SK-N-SH (cell line): ENCODE results near the gene ZNF688. TPM values are rescaled to one million over a fixed set of nuclear protein-coding genes. Genes with fewer than 3 reads are reported as not detected.

Experiments
- CTCF ChIA-PET: fragments of 300-600, 350-600 bp; formaldehyde crosslinking; extraction: SDS; loops from one replicate; lab custom pipeline; 2021; lab: Yijun Ruan, JAX
- POLR2A ChIA-PET: fragments of 350-600 bp; sonication (Branson Sonifier 250); formaldehyde crosslinking; extraction: SDS; loops from one replicate; lab custom pipeline; 2020; ENCODE audit warnings: antibody characterized with exemption, inconsistent platforms; lab: Yijun Ruan, JAX
- DNase-seq: peaks from one replicate; pipeline ENCODE4 v3.0.0; 2012
- H2AFZ ChIP-seq: fragments of 200-600 bp; sonication (generic); 2 replicates; pipeline ENCODE4 v1.8.1; 2016; ENCODE audit warnings: antibody characterized with exemption, mild to moderate bottlenecking, low read depth
- H3F3A ChIP-seq: fragments of 200-600 bp; sonication (generic); replicated peaks from 2 replicates; pipeline ENCODE3; 2016; ENCODE audit warnings: antibody characterized with exemption, mild to moderate bottlenecking; ENCODE audit not compliant: insufficient read depth
- H3K27ac ChIP-seq, 2 experiments: fragments of 200-500 bp in 1 of 2; fragments of 200-600 bp in 1 of 2; sonication (Bioruptor generic) in 1 of 2; sonication (generic), shearing (Covaris generic) in 1 of 2; 2 replicates each; pipeline versions ENCODE4 v1.5.1 to v1.6.1; 2014 to 2016; ENCODE audit warnings: low read depth in 2 of 2, inconsistent platforms in 1 of 2, low read length in 1 of 2, mild to moderate bottlenecking in 1 of 2, mixed read lengths in 1 of 2
- H3K27me3 ChIP-seq: fragments of 200-600 bp; sonication (generic), shearing (Covaris generic); 2 replicates; pipeline ENCODE4 v1.6.1; 2016; ENCODE audit warnings: mixed run types; ENCODE audit not compliant: insufficient read depth
- H3K36me3 ChIP-seq, 2 experiments: fragments of 200-500 bp in 1 of 2; fragments of 200-600 bp in 1 of 2; sonication (Bioruptor generic) in 1 of 2; sonication (generic) in 1 of 2; replicated peaks in 1 of 2; 2 replicates each; pipeline versions ENCODE3 to v1.5.1; 2014 to 2016; ENCODE audit warnings: low read length in 1 of 2, mild to moderate bottlenecking in 1 of 2; ENCODE audit not compliant: insufficient read depth in 2 of 2, control insufficient read depth in 1 of 2
- H3K4me1 ChIP-seq, 2 experiments: fragments of 200-500 bp in 1 of 2; fragments of 200-600 bp in 1 of 2; sonication (Bioruptor generic) in 1 of 2; sonication (generic), shearing (Covaris generic) in 1 of 2; 2 replicates each; pipeline versions ENCODE4 v1.5.1 to v1.6.1; 2014 to 2016; ENCODE audit warnings: low read depth in 1 of 2, low read length in 1 of 2, mixed run types in 1 of 2; ENCODE audit not compliant: insufficient read depth in 2 of 2, control insufficient read depth in 1 of 2
- H3K4me2 ChIP-seq: fragments of 200-600 bp; sonication (generic), shearing (Covaris generic); 2 replicates; pipeline ENCODE4 v1.6.1; 2017; ENCODE audit warnings: mixed run types
- H3K4me3 ChIP-seq, 2 experiments: fragments of 200-500 bp in 1 of 2; fragments of 200-600 bp in 1 of 2; sonication (Bioruptor generic) in 1 of 2; sonication (generic), shearing (Covaris generic) in 1 of 2; 2 replicates each; pipeline versions ENCODE4 v1.5.1 to v1.8.1; 2014 to 2016; ENCODE audit warnings: low read depth in 2 of 2, inconsistent platforms in 1 of 2, low read length in 1 of 2, mild to moderate bottlenecking in 1 of 2, mixed read lengths in 1 of 2, moderate library complexity in 1 of 2
- H3K79me2 ChIP-seq: fragments of 200-600 bp; sonication (generic); 2 replicates; pipeline ENCODE4 v1.8.1; 2017; ENCODE audit warnings: mild to moderate bottlenecking; ENCODE audit not compliant: insufficient read depth
- H3K9ac ChIP-seq: fragments of 200-600 bp; sonication (generic); 2 replicates; pipeline ENCODE4 v1.6.1; 2017; ENCODE audit warnings: mixed run types
- H3K9me2 ChIP-seq: fragments of 200-600 bp; sonication (generic); 2 replicates; pipeline ENCODE4 v1.6.1; 2017; ENCODE audit warnings: mixed run types
- H3K9me3 ChIP-seq: fragments of 200-600 bp; sonication (generic); 2 replicates; pipeline ENCODE4 v1.6.1; 2017; ENCODE audit warnings: mixed run types, mild to moderate bottlenecking, moderate library complexity
- H4K20me1 ChIP-seq: fragments of 200-600 bp; sonication (generic); 2 replicates; pipeline ENCODE4 v1.6.1; 2017; ENCODE audit warnings: mild to moderate bottlenecking, mixed run types; ENCODE audit not compliant: insufficient read depth
- CHD2 ChIP-seq: fragments of 150-350 bp; IDR thresholded peaks from 2 replicates; pipeline ENCODE4 v1.6.1; 2018; ENCODE audit warnings: low read length; ENCODE audit not compliant: partially characterized antibody
- FOSL2 ChIP-seq: IDR thresholded peaks from 2 replicates; pipeline ENCODE4 v1.4.0; 2012; ENCODE audit warnings: low read depth, mild to moderate bottlenecking, moderate library complexity, borderline replicate concordance
- GATA2 ChIP-seq: sonication (generic); formaldehyde crosslinking; IDR thresholded peaks from 2 replicates; pipeline ENCODE4 v1.5.0; 2020; ENCODE audit warnings: mild to moderate bottlenecking, missing genetic modification reagents
- JUND ChIP-seq: IDR thresholded peaks from 2 replicates; pipeline ENCODE4 v1.4.0; 2012
- MEF2A ChIP-seq: IDR thresholded peaks from 2 replicates; pipeline ENCODE4 v1.4.0; 2012; ENCODE audit warnings: low read depth, borderline replicate concordance
- NRF1 ChIP-seq: IDR thresholded peaks from 2 replicates; pipeline ENCODE4 v1.6.1; 2012; ENCODE audit warnings: low read depth, mild to moderate bottlenecking, low read length
- RAD21 ChIP-seq: IDR thresholded peaks from 2 replicates; pipeline ENCODE4 v1.6.1; 2012; ENCODE audit warnings: mild to moderate bottlenecking, low read length
- RFX5 ChIP-seq: IDR thresholded peaks from 2 replicates; pipeline ENCODE4 v1.6.1; 2012; ENCODE audit warnings: mild to moderate bottlenecking, improper control_type of control experiment, low read length
- SIN3A ChIP-seq: IDR thresholded peaks from 2 replicates; pipeline ENCODE4 v1.6.1; 2012; ENCODE audit warnings: low read depth, mild to moderate bottlenecking, low read length, moderate library complexity, borderline replicate concordance
- SMC3 ChIP-seq: IDR thresholded peaks from 2 replicates; pipeline ENCODE4 v1.6.1; 2012; ENCODE audit warnings: low read depth, low read length, improper control_type of control experiment
- TAF1 ChIP-seq: IDR thresholded peaks from 2 replicates; pipeline ENCODE4 v1.6.1; 2012; ENCODE audit warnings: low read depth, mild to moderate bottlenecking, low read length, moderate library complexity, borderline replicate concordance
- TCF12 ChIP-seq: IDR thresholded peaks from 2 replicates; pipeline ENCODE4 v1.4.0; 2012
- TEAD4 ChIP-seq: IDR thresholded peaks from 2 replicates; pipeline ENCODE4 v1.4.0; 2012; ENCODE audit warnings: mild to moderate bottlenecking, borderline replicate concordance; ENCODE audit not compliant: insufficient read depth
- WGBS: methylation state at CpG from one replicate; pipeline ENCODE4 v1.1.6; 2017; ENCODE audit warnings: low lambda C conversion rate; 5-methylcytosine and 5-hydroxymethylcytosine counted together
- polyA plus RNA-seq, 3 experiments: library from polyadenylated mRNA; depleted of rRNA; stranded (reverse); fragments of >200 nt; gene quantifications; 2 replicates each; pipeline ENCODE4 v1.2.3, GENCODE V29; 2012
- TF ChIP-seq, protein P1 (sequence below): IDR thresholded peaks from 2 replicates; pipeline ENCODE4 v1.6.1; 2012; ENCODE audit warnings: mild to moderate bottlenecking, low read depth, low read length, moderate library complexity
- TF ChIP-seq, protein P2 (sequence below): IDR thresholded peaks from 2 replicates; pipeline ENCODE4 v1.4.0; 2012; ENCODE audit warnings: low read depth, borderline replicate concordance
- TF ChIP-seq, protein P3 (sequence below): IDR thresholded peaks from 2 replicates; pipeline ENCODE4 v1.4.0; 2012; ENCODE audit warnings: low read depth
- TF ChIP-seq, protein P4 (sequence below): fragments of 150-350 bp; IDR thresholded peaks from 2 replicates; pipeline ENCODE4 v1.6.1; 2017; ENCODE audit warnings: antibody characterized with exemption, low read length, low read depth, borderline replicate concordance
- TF ChIP-seq, protein P5 (sequence below): fragments of 150-350 bp; IDR thresholded peaks from 2 replicates; pipeline ENCODE4 v1.6.1; 2016; ENCODE audit warnings: mild to moderate bottlenecking, low read depth, low read length
- TF ChIP-seq, protein P6 (sequence below): IDR thresholded peaks from 2 replicates; pipeline ENCODE4; 2012

ZNF688 gene
- polyA plus RNA-seq, 1 of the 3 experiments (the other 2 are of a cell fraction), result 13.4 TPM

DNA sequence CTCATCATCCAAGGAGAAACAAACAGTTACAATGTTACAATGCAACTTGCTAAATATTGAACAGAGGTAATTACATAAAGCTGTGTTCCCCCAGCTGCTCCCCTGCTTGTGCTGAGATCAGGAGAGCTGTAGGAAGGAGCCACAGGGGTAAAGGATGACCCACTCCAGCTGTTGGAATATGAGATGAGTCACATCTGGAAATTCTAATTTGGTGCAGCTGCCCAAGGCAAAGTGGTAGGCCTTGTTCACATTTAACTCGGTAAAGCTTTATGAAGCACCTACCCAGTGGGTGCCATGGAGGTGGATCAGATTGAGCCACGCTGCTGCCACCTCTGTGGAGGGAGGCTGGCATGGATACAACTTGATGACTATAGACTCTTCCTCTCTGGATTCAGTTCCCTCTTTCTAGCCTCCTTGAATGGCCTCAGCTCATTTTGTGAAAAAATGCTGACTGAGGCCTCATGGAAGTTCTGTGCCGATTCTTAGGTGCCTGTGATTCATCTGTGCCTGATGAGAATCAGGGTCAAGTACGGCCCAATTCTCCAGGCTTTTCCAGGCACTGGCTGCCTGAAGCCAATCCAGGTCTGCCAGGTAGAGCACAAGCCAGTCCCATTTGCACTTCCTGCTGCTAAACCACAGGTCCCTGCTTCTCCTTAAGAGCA, 31.2 kb upstream of the ZNF688 start (continued):
- TF ChIP-seq, protein P1, sequence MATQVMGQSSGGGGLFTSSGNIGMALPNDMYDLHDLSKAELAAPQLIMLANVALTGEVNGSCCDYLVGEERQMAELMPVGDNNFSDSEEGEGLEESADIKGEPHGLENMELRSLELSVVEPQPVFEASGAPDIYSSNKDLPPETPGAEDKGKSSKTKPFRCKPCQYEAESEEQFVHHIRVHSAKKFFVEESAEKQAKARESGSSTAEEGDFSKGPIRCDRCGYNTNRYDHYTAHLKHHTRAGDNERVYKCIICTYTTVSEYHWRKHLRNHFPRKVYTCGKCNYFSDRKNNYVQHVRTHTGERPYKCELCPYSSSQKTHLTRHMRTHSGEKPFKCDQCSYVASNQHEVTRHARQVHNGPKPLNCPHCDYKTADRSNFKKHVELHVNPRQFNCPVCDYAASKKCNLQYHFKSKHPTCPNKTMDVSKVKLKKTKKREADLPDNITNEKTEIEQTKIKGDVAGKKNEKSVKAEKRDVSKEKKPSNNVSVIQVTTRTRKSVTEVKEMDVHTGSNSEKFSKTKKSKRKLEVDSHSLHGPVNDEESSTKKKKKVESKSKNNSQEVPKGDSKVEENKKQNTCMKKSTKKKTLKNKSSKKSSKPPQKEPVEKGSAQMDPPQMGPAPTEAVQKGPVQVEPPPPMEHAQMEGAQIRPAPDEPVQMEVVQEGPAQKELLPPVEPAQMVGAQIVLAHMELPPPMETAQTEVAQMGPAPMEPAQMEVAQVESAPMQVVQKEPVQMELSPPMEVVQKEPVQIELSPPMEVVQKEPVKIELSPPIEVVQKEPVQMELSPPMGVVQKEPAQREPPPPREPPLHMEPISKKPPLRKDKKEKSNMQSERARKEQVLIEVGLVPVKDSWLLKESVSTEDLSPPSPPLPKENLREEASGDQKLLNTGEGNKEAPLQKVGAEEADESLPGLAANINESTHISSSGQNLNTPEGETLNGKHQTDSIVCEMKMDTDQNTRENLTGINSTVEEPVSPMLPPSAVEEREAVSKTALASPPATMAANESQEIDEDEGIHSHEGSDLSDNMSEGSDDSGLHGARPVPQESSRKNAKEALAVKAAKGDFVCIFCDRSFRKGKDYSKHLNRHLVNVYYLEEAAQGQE, result no peak
- TF ChIP-seq, protein P2, sequence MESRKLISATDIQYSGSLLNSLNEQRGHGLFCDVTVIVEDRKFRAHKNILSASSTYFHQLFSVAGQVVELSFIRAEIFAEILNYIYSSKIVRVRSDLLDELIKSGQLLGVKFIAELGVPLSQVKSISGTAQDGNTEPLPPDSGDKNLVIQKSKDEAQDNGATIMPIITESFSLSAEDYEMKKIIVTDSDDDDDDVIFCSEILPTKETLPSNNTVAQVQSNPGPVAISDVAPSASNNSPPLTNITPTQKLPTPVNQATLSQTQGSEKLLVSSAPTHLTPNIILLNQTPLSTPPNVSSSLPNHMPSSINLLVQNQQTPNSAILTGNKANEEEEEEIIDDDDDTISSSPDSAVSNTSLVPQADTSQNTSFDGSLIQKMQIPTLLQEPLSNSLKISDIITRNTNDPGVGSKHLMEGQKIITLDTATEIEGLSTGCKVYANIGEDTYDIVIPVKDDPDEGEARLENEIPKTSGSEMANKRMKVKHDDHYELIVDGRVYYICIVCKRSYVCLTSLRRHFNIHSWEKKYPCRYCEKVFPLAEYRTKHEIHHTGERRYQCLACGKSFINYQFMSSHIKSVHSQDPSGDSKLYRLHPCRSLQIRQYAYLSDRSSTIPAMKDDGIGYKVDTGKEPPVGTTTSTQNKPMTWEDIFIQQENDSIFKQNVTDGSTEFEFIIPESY, result no peak
- TF ChIP-seq CHD2, result no peak
- no peak for TF ChIP-seq NRF1

DNA sequence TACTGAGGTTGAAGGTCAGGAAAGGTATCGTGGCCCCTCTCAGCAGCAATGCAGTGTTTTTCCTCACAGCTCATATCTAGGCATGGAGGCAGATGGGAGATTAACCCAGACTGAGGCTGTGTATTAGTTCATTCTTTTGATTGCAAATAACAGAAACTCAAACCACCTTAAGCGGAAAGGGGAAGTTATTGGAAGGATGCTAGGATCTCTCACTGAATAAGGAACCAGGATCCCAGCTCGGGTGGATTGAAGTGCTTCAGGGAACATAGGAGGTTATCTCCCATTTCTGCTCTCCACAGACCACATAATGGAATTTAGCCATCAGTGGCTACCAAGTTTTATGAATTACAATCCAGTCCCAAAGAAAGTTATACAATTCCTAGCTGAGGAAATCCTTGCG, 30.5 kb upstream of the ZNF688 start:
- Histone ChIP-seq H2AFZ (no peak overlapping the region), H3K27ac (no peak overlapping the region), H3K9ac (no peak overlapping the region), H3K4me2 (no peak overlapping the region), H3K9me2 (no peaks in the 10 kb centered on the region), H3K9me3 (no peaks in the 10 kb centered on the region), H4K20me1 (no peaks in the 10 kb centered on the region), H3K4me1 (no peaks in the 10 kb centered on the region), H3K27me3 (no peaks in the 10 kb centered on the region), H3F3A (peaks cover 4% of the 10 kb centered on the region), H3K79me2 (no peaks in the 10 kb centered on the region)
- WGBS, result 95% methylated on average over 4 of the region's 4 CpGs
- POLR2A ChIA-PET, result interaction anchor here (1.4 kb wide), 1 partner anchor 8 kb away, joined by 4 read pairs; the partner anchor contains the start of gene ZNF689
- no peak for TF ChIP-seq JUND
- TF ChIP-seq, protein P2, result no peak
- TF ChIP-seq, protein P3, sequence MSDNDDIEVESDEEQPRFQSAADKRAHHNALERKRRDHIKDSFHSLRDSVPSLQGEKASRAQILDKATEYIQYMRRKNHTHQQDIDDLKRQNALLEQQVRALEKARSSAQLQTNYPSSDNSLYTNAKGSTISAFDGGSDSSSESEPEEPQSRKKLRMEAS, result no peak
- TF ChIP-seq SMC3, result no peak
- TF ChIP-seq RAD21, result no peak
- TF ChIP-seq FOSL2, result no peak
- TF ChIP-seq, protein P4, sequence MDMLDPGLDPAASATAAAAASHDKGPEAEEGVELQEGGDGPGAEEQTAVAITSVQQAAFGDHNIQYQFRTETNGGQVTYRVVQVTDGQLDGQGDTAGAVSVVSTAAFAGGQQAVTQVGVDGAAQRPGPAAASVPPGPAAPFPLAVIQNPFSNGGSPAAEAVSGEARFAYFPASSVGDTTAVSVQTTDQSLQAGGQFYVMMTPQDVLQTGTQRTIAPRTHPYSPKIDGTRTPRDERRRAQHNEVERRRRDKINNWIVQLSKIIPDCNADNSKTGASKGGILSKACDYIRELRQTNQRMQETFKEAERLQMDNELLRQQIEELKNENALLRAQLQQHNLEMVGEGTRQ, result no peak
- TF ChIP-seq GATA2 (CRISPR knock-in tag), result no peak
- TF ChIP-seq TAF1, result no peak
- TF ChIP-seq MEF2A, result no peak
- TF ChIP-seq SIN3A, result no peak
- TF ChIP-seq, protein P5, sequence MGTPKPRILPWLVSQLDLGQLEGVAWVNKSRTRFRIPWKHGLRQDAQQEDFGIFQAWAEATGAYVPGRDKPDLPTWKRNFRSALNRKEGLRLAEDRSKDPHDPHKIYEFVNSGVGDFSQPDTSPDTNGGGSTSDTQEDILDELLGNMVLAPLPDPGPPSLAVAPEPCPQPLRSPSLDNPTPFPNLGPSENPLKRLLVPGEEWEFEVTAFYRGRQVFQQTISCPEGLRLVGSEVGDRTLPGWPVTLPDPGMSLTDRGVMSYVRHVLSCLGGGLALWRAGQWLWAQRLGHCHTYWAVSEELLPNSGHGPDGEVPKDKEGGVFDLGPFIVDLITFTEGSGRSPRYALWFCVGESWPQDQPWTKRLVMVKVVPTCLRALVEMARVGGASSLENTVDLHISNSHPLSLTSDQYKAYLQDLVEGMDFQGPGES, result no peak
- TF ChIP-seq, protein P6, sequence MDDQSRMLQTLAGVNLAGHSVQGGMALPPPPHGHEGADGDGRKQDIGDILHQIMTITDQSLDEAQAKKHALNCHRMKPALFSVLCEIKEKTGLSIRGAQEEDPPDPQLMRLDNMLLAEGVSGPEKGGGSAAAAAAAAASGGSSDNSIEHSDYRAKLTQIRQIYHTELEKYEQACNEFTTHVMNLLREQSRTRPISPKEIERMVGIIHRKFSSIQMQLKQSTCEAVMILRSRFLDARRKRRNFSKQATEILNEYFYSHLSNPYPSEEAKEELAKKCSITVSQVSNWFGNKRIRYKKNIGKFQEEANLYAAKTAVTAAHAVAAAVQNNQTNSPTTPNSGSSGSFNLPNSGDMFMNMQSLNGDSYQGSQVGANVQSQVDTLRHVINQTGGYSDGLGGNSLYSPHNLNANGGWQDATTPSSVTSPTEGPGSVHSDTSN, result no peak
- TF ChIP-seq RFX5, result no peak
- no peak for TF ChIP-seq TEAD4
- TF ChIP-seq TCF12, result no peak
- TF ChIP-seq, all 33 proteins: peak for 0
- no peak overlapping the region for H3K4me3 ChIP-seq
- CTCF ChIA-PET, result interaction anchor here (0.6 to 1.7 kb wide), 5 partner anchors 14 to 152 kb away, joined by 3 to 4 read pairs (median 3); no protein-coding TSS in a partner anchor
- no peak for DNase-seq
- peaks cover 21 to 22% of the 10 kb centered on the region in 2 experiments for H3K36me3 ChIP-seq
